ENCODE data around the gene SDCCAG8. TPM values are rescaled to one million over a fixed set of nuclear protein-coding genes. Genes with fewer than 3 reads are reported as not detected.

The SDCCAG8 gene
- total and polyA plus RNA-seq, 5 experiments from 2014 or later = 26.1 to 43.5 (median 32.1) TPM

DNA sequence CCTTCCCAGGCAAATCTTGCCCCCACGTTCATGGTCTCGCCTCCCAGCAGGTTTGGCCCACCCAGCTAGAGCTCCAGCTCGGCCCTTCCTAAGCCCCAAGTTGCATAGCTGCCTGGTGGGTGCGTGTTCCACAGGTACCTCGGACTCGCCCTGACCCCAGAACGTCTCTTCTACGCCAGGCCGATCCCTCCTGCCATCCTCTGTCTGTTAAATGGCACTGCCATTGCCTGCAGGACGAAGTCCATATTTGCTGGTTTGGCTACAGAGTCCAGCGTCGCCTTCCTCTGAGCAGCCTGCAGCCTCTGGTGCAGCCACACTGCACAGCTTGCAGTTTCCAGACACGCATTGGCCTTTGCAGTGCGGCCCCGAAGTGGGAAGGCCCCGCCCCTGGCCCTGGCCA is 228.1 kb downstream of the SDCCAG8 start:
- Mint-ChIP-seq H3K4me1 (peaks cover 14 to 25% (median 21%) of the 10 kb centered on the region in 4 donors), H3K27me3 (no peaks in the 10 kb centered on the region), H3K4me3 (peak overlapping the region; percentile 67 to 88 (median 80)), H3K27ac (peak overlapping the region in 8 of 10 donors; percentile 39 to 85 (median 57)), H3K9me3 (peaks cover 0 to 9% (median 0%) of the 10 kb centered on the region in 9 donors), H3K36me3 (peaks cover 0 to 6% (median 3%) of the 10 kb centered on the region in 3 donors)
- POLR2A ChIA-PET = no interaction called here
- ATAC-seq (no peak), DNase-seq (no peak)

DNA sequence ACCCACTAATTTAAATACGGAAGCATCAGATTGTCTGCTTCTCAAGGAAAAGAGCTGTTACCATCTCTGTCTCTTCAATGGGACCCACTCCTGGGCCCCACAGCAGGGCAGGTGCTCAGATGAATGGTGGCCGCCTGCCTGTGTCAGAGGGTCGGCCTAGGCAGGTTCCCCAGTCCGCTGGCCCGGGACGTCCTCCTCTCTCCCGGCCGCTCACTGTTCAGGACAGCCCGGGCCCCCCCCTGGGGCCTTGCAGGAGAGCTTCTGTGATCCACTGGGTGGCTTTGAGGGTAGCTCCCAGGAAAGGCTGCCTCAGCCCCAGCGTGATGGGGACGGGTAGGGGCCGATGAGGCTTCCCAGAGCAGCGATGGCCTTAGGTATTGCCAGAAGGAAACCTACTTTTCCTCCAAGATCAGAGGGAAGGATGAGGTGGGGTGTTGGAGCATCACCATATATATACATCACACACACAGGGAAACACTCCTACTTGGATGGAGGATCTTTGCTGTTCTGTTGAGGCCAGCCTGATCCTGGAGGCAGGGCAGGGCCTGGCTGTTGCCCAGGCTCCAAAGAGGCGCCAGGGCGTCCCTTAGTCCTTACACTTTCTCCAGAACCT is 231.3 kb downstream of the SDCCAG8 start:
- Mint-ChIP-seq H3K36me3 (peaks cover 0 to 17% (median 6%) of the 10 kb centered on the region in 3 donors), H3K9me3 (no peaks in the 10 kb centered on the region), H3K27ac (peak overlapping the region in 1 of 10 donors; percentile 31), H3K4me1 (peaks cover 7 to 11% (median 10%) of the 10 kb centered on the region in 4 donors), H3K27me3 (no peaks in the 10 kb centered on the region), H3K4me3 (no peak overlapping the region)
- POLR2A ChIA-PET = no interaction called here
- ATAC-seq (no peak), DNase-seq (no peak)

DNA sequence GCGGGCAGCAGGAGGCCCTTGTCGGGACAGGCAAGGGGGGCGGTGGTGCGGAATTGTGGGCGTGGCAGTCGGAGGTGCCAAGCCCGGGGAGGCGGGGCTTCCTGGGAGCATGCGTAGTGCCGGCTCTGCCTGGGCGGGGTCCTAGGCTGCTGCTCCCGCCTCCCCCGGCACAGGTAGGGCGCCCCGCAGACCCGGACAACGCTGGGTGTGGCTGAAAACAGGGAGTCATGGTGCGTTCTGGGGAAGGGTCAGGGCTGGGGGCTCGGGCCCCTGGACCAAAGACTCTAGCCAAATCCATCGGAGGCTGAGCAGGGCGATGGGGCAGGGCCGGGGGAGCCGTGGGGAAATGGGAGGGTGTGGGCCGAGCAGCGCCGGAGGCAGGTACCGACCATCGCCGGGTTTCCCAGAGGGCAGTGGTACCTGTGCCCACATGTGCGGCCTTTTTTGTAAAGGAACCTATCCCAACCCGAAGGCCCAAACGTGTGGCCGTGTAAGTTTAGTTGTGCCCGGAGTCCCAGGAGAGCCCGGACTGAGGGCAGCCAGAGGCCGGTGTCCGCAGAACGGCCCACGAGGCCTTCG is 231.9 kb downstream of the SDCCAG8 start:
- no peaks in the 10 kb centered on the region for H3K9me3 Mint-ChIP-seq
- ATAC-seq (no peak), DNase-seq (no peak)
- H3K4me3 Mint-ChIP-seq = no peak overlapping the region
- H3K27ac Mint-ChIP-seq = no peak overlapping the region
- H3K36me3 Mint-ChIP-seq = peaks cover 0 to 17% (median 6%) of the 10 kb centered on the region in 3 donors
- H3K4me1 Mint-ChIP-seq = peaks cover 1 to 6% (median 4%) of the 10 kb centered on the region in 4 donors
- no peaks in the 10 kb centered on the region for H3K27me3 Mint-ChIP-seq
- POLR2A ChIA-PET = no interaction called here

DNA sequence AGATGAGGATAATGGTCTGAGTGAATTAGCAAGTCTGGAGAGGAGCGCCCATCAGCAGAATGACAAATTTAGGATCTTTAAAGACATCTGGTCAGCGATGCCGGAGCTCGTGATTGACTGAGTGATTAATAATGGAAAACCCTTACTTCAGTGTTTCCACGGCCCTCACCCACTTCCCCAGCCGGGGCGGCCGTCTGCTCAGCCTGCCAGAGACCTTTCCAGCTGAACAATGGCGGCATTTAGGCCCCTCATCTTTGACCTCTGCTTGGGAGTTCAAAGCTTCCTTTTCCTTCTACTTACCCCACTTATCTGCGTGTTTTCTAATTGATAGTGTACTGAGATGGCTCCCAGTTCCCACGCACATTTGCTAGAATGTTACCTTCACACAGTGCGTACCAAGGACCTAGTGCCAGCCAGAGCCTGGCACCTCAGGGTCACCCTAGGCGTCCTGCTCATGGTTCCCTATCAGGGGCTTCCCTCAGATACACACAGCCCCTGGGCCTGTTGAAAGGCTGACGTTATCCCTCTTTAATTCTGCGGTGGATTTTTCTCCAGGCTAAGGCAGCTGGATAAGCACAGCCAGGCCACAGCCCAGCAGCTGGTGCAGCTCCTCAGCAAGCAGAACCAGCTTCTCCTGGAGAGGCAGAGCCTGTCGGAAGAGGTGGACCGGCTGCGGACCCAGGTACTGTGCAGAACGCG is 232.8 kb downstream of the SDCCAG8 start:
- H3K4me1 Mint-ChIP-seq = peaks cover 0 to 7% (median under 1%) of the 10 kb centered on the region in 4 donors
- H3K27ac Mint-ChIP-seq = peak overlapping the region in 1 of 10 donors; percentile 77
- H3K4me3 Mint-ChIP-seq = no peak overlapping the region
- POLR2A ChIA-PET = no interaction called here
- ATAC-seq = no peak
- DNase-seq = no peak
- H3K36me3 Mint-ChIP-seq = peaks cover 0 to 20% (median 6%) of the 10 kb centered on the region in 3 donors
- no peaks in the 10 kb centered on the region for H3K9me3 Mint-ChIP-seq
- no peaks in the 10 kb centered on the region for H3K27me3 Mint-ChIP-seq

DNA sequence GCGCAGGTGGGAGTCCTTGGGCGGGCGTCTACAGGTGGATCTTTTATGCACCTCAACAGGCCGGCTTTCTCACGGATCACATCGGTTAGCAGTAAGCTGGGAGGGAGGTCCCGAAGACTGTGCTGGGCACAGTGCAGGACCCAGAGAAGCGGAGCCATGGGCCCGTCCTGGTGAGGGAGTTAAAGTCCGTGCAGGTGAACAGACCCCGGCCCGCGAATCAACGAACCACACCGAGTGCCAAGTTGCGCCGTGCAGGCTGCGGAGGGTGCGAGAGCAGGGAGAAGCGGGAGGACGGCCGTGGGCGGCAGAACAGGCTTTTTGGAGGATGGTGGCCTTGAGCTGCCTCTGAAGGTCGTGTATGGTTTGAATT is 233.3 kb downstream of the SDCCAG8 start:
- Mint-ChIP-seq H3K27me3 (no peaks in the 10 kb centered on the region), H3K36me3 (peaks cover 0 to 21% (median 6%) of the 10 kb centered on the region in 3 donors), H3K4me1 (peaks cover 0 to 7% (median 0%) of the 10 kb centered on the region in 4 donors), H3K9me3 (no peaks in the 10 kb centered on the region), H3K27ac (peak overlapping the region in 2 of 10 donors; percentile 59 to 77), H3K4me3 (no peak overlapping the region)
- no peak for ATAC-seq
- DNase-seq = no peak
- POLR2A ChIA-PET = no interaction called here

DNA sequence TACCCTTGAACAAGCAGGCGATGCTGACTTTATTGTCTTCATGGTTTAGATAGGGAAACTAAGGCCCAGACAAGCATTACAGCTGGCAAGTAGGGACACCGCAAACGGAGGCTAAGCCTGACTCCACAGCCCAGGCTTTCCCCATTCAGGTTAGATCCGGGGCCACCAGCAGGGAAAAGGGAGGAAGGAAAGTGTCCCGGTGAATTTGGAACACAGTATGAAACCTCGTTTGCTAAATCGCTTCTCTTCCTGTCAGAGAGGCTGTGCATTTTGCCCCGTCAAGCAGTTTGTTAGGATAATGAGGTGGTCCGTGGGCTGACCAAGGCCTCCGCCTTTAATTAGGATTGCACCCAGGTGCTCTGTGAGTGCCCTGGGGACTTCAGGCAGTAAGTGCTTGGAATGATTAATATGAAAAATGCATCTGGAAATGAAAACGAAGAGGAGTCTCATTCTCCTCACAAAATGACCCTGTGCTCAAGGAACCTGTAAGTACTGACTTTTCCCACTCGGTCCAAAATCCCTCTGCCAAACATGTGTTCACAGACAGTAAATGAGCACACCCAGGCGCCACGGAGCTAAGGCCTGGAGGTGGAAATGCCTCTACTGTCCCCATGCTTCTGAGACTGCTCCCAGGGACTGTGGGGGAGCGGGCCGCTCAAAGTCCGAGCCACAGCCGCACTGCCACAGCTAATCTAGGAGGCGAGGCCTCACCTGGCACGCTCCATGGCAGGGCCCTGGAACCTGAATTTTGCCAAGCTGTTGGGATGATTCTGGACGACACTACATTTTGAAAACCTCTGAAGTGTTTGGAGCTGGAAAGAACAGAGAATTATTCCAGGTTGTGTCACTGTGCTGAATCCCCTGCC is 234.1 kb downstream of the SDCCAG8 start:
- ATAC-seq = no peak
- Mint-ChIP-seq H3K4me1 (peaks cover 0 to 7% (median 0%) of the 10 kb centered on the region in 4 donors), H3K36me3 (peaks cover 0 to 27% (median 10%) of the 10 kb centered on the region in 3 donors), H3K27me3 (no peaks in the 10 kb centered on the region), H3K4me3 (no peak overlapping the region), H3K9me3 (no peaks in the 10 kb centered on the region), H3K27ac (peak overlapping the region in 2 of 10 donors; percentile 26 to 59)
- no peak for DNase-seq
- POLR2A ChIA-PET = no interaction called here

DNA sequence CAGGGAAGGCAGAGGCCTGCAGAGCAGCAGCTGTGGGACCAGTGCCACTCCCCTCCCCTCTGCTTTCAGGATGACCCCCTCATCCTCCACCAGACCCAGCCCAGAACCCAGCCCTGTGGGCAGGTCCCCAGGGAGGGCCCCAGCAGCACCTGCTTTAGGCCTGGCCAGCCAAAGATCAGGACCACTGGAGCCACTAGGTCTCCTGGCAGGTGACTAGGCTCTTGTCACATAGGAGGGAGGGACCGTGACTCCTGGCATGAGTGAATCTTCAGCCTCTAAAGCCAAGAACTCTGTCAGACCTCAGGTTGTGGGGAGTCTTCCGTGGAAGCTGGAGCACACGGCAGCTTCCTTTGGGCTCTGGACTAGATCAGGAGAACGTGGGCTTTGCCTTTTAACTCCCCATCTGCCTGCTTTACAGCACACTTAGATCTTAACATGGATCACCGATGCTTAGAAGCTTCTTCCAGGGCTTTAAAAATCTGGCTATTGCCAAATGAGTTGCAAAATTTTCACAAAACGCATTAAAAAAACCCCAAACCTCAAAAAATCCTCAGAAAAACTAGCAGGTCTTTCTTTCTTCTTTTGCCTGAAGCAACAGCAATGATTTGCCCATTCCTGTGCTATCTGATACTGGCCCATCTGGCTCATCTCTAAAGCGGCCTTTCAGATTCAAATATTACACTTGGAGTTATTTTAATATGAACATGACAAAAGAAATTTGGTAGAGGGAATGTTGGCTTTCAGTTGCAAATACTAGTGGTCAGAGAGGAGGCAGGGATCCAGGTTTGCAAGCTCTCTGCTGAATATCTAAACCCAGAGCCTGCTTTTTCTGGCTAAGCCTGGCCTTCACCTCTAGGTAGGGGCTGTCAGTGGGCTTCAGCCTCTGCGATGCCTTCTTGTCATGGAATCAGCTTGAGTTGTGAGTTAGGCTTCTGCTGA is 235.2 kb downstream of the SDCCAG8 start:
- DNase-seq (no peak), ATAC-seq (no peak)
- POLR2A ChIA-PET = no interaction called here
- H3K27me3 Mint-ChIP-seq = no peaks in the 10 kb centered on the region
- no peak overlapping the region for H3K4me3 Mint-ChIP-seq
- no peaks in the 10 kb centered on the region for H3K9me3 Mint-ChIP-seq
- peaks cover 3 to 7% (median 5%) of the 10 kb centered on the region in 4 donors for H3K4me1 Mint-ChIP-seq
- no peak overlapping the region for H3K27ac Mint-ChIP-seq
- peaks cover 0 to 29% (median 10%) of the 10 kb centered on the region in 3 donors for H3K36me3 Mint-ChIP-seq

DNA sequence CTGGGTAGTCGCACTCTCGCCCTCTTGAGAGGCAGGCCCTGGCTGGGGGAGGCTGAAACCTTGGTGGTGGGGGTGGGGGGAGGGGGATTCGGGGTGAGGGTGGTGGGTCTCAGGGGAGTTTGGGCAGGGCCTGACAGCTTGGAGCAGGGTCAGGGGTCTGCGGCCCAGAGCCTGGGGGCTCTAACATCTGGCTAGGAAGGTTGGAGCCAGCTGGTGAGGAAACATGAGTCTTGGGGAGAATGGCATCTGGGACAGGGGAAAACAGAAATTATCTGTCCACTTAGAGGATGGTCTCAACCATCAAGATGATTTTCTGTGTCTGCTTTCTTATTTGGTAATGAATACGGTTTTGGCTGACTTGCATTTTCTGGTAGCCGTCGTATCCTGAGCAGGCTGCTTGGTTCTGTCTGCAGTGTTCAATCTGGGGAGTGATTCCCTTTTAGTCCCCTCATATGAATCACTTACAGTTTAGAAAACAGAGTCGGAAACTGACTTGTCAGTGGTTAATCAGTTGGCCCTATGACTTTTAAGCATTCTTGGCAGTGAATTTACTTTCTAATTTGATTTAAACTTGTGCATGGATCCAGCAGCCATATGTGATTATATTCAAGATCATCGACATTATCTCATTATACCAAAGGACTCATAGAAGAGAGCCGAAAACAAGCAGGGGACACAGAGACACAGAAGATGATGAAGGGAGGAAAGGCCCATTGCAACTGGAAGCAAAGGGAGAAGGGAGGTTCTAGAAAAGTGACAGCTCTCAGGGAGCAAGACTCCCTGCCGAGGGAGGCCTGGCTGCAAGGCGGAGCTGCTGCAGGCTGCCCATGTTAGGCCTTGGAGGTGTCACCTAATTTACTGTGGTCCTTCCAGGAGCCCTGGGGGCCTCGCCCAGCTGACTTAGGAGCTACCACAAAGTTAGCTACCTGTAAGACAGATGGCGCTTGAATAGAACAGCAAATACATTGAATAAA is 237.6 kb downstream of the SDCCAG8 start:
- Mint-ChIP-seq H3K4me3 (no peak overlapping the region), H3K9me3 (no peaks in the 10 kb centered on the region), H3K27me3 (no peaks in the 10 kb centered on the region), H3K4me1 (peaks cover 5 to 7% (median 6%) of the 10 kb centered on the region in 4 donors), H3K36me3 (peaks cover 0 to 32% (median 14%) of the 10 kb centered on the region in 3 donors), H3K27ac (peak overlapping the region in 2 of 10 donors; percentile 3 to 53)
- POLR2A ChIA-PET = no interaction called here
- ATAC-seq = no peak
- DNase-seq = no peak

DNA sequence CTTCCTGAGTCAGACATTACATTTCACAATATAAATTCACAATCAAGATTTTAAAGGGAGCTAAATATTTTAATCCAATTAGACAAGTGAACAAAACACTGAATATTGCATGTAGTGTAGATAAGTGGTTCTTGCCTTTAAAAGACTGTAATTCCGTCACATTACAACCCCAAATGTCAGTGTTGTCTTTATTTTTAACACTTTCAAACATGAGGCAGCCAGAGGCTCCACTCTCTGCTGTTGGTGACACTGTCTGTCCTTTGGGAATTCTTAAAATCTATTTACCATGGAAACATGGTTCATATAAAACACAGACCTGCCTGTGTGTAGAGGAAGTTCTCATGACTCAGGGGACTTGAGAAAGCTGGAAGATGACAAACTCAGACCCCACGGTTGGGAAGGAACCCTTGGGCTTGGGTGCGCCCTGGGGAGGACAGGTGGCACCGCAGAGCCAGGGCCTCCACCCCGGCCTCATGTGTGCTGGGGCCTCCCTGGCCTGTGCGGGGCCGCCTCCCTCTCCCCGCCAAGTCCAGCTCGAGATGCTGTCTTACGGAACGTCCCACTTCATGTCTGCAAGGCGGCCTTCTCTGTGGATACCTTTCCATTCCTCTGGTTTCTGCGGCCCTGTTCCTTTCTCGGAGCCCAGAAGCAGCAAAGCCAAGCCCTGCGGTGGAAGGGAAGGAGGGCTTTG is 239.0 kb downstream of the SDCCAG8 start:
- no peak for ATAC-seq
- Mint-ChIP-seq H3K4me3 (no peak overlapping the region), H3K4me1 (peaks cover 5 to 7% (median 6%) of the 10 kb centered on the region in 4 donors), H3K9me3 (no peaks in the 10 kb centered on the region), H3K27ac (peak overlapping the region in 1 of 10 donors; percentile 55), H3K27me3 (no peaks in the 10 kb centered on the region), H3K36me3 (peaks cover 0 to 30% (median 10%) of the 10 kb centered on the region in 3 donors)
- POLR2A ChIA-PET = no interaction called here
- DNase-seq = no peak

DNA sequence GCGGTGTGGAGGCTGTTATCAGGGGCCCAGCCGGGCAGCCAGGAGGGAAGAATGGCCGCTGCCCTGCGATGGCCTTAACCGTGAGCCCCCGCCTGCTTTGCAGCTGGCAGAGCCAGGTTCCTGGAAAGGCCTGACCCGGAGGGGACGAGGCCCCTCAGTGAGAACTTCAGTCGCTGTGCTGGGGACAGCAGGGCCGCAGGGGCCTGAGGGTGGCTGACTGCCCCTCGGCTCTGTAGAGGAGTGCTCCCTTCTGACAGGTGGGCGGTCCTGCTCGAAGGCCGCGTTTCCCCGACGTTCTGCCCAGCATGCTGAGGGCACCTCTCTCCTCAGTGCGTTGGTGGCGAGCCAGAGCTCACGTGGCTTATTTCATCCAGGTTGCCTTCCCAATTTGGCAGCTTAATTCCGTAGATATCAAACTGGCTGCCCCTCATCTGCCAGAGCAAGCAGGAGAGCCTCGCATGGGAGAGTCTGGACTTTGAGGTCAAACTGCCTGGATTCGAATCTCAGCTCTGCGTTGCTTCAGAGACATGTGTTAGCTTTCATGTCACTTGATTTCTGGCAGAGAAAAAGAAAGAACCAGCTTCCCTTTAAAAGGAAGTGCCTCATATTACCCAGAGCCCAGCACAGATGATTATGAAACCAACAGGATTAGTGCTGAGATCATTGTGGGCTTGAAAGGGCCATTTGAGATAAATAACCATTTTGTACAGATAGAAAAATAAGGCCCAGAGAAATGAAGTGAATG is 239.8 kb downstream of the SDCCAG8 start:
- DNase-seq (no peak), ATAC-seq (no peak)
- Mint-ChIP-seq H3K27me3 (no peaks in the 10 kb centered on the region), H3K27ac (peak overlapping the region in 4 of 10 donors; percentile 33 to 79 (median 52)), H3K9me3 (no peaks in the 10 kb centered on the region), H3K36me3 (peaks cover 0 to 32% (median 10%) of the 10 kb centered on the region in 3 donors), H3K4me3 (peak overlapping the region in 1 of 10 donors; percentile 5), H3K4me1 (peaks cover 5 to 7% (median 6%) of the 10 kb centered on the region in 4 donors)
- POLR2A ChIA-PET = no interaction called here
